ENCODE results near the gene MT1B.

DNA sequence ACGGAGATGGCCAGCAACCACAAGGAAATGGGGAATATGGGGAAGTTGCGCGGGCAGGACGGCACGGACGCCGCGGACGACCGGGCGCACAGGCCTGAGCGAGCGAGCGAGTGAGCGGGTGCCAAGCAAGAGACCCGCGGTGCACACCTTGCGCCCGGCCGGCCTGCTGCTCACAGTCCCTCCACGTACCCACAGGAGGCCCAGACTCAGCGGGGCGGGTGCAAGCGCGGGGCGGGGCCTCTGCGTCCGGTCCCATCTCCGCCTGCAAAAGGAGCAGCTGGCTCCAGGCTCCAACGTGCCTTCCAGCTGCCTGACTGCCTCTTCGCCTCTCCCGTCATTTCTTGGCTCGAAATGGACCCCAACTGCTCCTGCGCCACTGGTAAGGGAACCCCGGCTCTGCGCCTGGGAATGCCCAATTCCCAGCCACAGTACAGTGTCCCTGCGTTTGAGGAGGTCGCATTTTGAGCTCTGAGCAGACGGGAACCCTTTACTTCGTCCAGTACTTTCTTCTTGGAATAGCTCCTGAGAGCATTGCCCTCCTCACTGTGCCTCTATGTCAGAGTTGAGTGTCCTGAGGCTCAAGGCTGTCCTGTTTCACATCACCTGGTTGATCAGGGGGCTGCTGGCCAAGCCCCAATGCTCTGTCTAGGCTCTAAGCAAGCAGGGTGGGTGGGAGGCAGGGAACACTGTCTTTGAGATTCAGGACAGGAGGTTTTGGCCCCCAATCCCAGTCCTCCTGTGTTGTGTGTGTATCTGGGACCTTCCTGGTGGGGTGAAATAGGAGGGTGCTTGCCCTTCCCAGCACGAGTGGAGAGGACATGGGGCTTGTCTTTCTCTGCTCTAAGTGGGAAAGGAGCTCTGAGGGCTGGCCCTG, 34.2 kb upstream of the MT1B start:
- TF ChIP-seq, protein P1, sequence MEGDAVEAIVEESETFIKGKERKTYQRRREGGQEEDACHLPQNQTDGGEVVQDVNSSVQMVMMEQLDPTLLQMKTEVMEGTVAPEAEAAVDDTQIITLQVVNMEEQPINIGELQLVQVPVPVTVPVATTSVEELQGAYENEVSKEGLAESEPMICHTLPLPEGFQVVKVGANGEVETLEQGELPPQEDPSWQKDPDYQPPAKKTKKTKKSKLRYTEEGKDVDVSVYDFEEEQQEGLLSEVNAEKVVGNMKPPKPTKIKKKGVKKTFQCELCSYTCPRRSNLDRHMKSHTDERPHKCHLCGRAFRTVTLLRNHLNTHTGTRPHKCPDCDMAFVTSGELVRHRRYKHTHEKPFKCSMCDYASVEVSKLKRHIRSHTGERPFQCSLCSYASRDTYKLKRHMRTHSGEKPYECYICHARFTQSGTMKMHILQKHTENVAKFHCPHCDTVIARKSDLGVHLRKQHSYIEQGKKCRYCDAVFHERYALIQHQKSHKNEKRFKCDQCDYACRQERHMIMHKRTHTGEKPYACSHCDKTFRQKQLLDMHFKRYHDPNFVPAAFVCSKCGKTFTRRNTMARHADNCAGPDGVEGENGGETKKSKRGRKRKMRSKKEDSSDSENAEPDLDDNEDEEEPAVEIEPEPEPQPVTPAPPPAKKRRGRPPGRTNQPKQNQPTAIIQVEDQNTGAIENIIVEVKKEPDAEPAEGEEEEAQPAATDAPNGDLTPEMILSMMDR (IDR thresholded peaks at IDR 0.05; ENCODE audit: low read depth, low read length): no peak
- no peak for TF ChIP-seq POLR2A (IDR thresholded peaks at IDR 0.05; ENCODE audit: extremely low read depth, insufficient read length)
- no peak for TF ChIP-seq MYC (IDR thresholded peaks at IDR 0.05; ENCODE audit: low read depth, low read length)
- TF ChIP-seq, protein P2, sequence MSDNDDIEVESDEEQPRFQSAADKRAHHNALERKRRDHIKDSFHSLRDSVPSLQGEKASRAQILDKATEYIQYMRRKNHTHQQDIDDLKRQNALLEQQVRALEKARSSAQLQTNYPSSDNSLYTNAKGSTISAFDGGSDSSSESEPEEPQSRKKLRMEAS (IDR thresholded peaks at IDR 0.05; ENCODE audit: low read depth, low read length): no peak

Measured in NB4 (cell line).